GM12878 (cell line): ENCODE results near the gene TTC38. TPM values are rescaled to one million over a fixed set of nuclear protein-coding genes. Genes with fewer than 3 reads are reported as not detected.

Experiments used
- ATAC-seq: fragments of 200-7000 bp; cut with Tn5 transposase; 3 replicates; pipeline ENCODE4 v1.9.1; 2020; ENCODE audit warnings: mild to moderate bottlenecking, moderate library complexity
- BruUV-seq: library from RNA; stranded (reverse); fragments of 400-500 nt; replicated peaks from 2 replicates; lab custom pipeline; 2021; lab: Mats Ljungman, UMichigan
- CTCF ChIA-PET: fragments of 300-600 bp; sonication (Branson Sonifier 250); formaldehyde crosslinking; extraction: SDS; loops from one replicate; lab custom pipeline; 2021; ENCODE audit warnings: inconsistent platforms; lab: Yijun Ruan, JAX
- POLR2A ChIA-PET: fragments of 350-600 bp; formaldehyde crosslinking; extraction: SDS; loops from one replicate; lab custom pipeline; 2021; ENCODE audit warnings: inconsistent platforms; lab: Charles Lee
- RAD21 ChIA-PET: fragments of 300-600 bp; sonication (Branson Sonifier 250); formaldehyde crosslinking; loops from one replicate; lab custom pipeline; 2023; ENCODE audit warnings: antibody characterized with exemption; ENCODE audit not compliant: unreplicated experiment; lab: Charles Lee
- SMC1A ChIA-PET: fragments of 300-600 bp; sonication (Branson Sonifier 250); formaldehyde crosslinking; loops from one replicate; lab custom pipeline; 2023; ENCODE audit not compliant: unreplicated experiment, uncharacterized antibody; lab: Charles Lee
- DNase-seq: peaks from one replicate; pipeline ENCODE4 v3.0.0-alpha.2; 2011; ENCODE audit warnings: low read depth, low spot score
- FAIRE-seq: peaks from 3 replicates; lab custom pipeline; 2011; peaks lifted over from hg19 to GRCh38; lab: Jason Lieb, UNC
- H2AFZ ChIP-seq: 2 replicates; pipeline ENCODE4 v1.6.0; 2011; ENCODE audit warnings: low read depth, low read length, control low read depth; ENCODE audit not compliant: control insufficient read depth
- H3K27ac ChIP-seq: 2 replicates; pipeline ENCODE4 v1.5.1; 2011; ENCODE audit warnings: control low read depth; ENCODE audit not compliant: control insufficient read depth, insufficient read depth
- H3K27me3 ChIP-seq, 2 experiments: replicated peaks in 1 of 2; 2 replicates each; pipeline versions ENCODE4 v1.6.0 to v1.6.1; 2011; ENCODE audit warnings: low read length in 1 of 2; ENCODE audit not compliant: control insufficient read depth in 2 of 2, insufficient read depth in 2 of 2
- H3K36me3 ChIP-seq, 2 experiments: 2 replicates each; pipeline ENCODE4 v1.5.1; 2011; ENCODE audit warnings: low read length in 1 of 2; ENCODE audit not compliant: control insufficient read depth in 2 of 2, insufficient read depth in 2 of 2
- H3K4me1 ChIP-seq: 2 replicates; pipeline ENCODE4 v1.6.1; 2011; ENCODE audit warnings: mild to moderate bottlenecking, low read length, moderate library complexity, mixed read lengths; ENCODE audit not compliant: control insufficient read depth, insufficient read depth
- H3K4me2 ChIP-seq: 2 replicates; pipeline ENCODE4 v1.6.0; 2011; ENCODE audit warnings: control low read depth; ENCODE audit not compliant: control insufficient read depth, insufficient read depth
- H3K4me3 ChIP-seq: fragments of 200-600 bp; sonication (generic); 2 replicates; pipeline ENCODE4 v1.5.1; 2016
- H3K79me2 ChIP-seq: 2 replicates; pipeline ENCODE4 v1.6.0; 2011; ENCODE audit warnings: low read length; ENCODE audit not compliant: control insufficient read depth, insufficient read depth
- H3K9ac ChIP-seq: 2 replicates; pipeline ENCODE4 v1.8.0; 2011; ENCODE audit warnings: low read length, control low read depth, mixed read lengths; ENCODE audit not compliant: control insufficient read depth, insufficient read depth
- H3K9me3 ChIP-seq: replicated peaks from 3 replicates; pipeline ENCODE4 v1.5.1; 2011; ENCODE audit warnings: mild to moderate bottlenecking, low read length; ENCODE audit not compliant: control insufficient read depth, insufficient read depth
- H4K20me1 ChIP-seq: 2 replicates; pipeline ENCODE4 v1.6.0; 2011; ENCODE audit not compliant: control insufficient read depth, insufficient read depth
- BHLHE40 ChIP-seq, 2 experiments: fragments of 450-650 bp in 1 of 2; IDR thresholded peaks; 2 replicates each; pipeline ENCODE4 v1.6.1; 2011 to 2017; ENCODE audit warnings: low read depth in 2 of 2, borderline replicate concordance in 1 of 2, improper control_type of control experiment in 1 of 2, low read length in 1 of 2, mild to moderate bottlenecking in 1 of 2
- CEBPB ChIP-seq, 2 experiments: fragments of 150-350 bp in 1 of 2; IDR thresholded peaks; 2 replicates each; pipeline ENCODE4 v1.6.1; 2012 to 2014; ENCODE audit warnings: low read depth in 2 of 2, low read length in 2 of 2, borderline replicate concordance in 1 of 2, inconsistent platforms in 1 of 2
- CHD4 ChIP-seq: fragments of 200-600 bp; sonication (generic); IDR thresholded peaks from 2 replicates; pipeline ENCODE4 v1.6.1; 2016; ENCODE audit warnings: mild to moderate bottlenecking
- EGR1 ChIP-seq, 2 experiments: IDR thresholded peaks; 1 replicate in 1 of 2; 2 replicates in 1 of 2; pipeline ENCODE4 v1.6.1; 2011 to 2012; ENCODE audit warnings: low read depth in 2 of 2, low read length in 2 of 2, borderline replicate concordance in 1 of 2, mild to moderate bottlenecking in 1 of 2, moderate library complexity in 1 of 2
- JUND ChIP-seq: IDR thresholded peaks from 2 replicates; pipeline ENCODE4 v1.6.1; 2012; ENCODE audit warnings: low read depth, mild to moderate bottlenecking, low read length, improper control_type of control experiment, moderate library complexity
- LARP7 ChIP-seq: fragments of 450-650 bp; IDR thresholded peaks from 2 replicates; pipeline ENCODE4 v1.6.1; 2017; ENCODE audit warnings: mild to moderate bottlenecking
- MTA3 ChIP-seq: IDR thresholded peaks from 2 replicates; pipeline ENCODE4 v1.6.1; 2012; ENCODE audit warnings: low read length, inconsistent platforms, borderline replicate concordance
- NFIC ChIP-seq: IDR thresholded peaks from 2 replicates; pipeline ENCODE4 v1.6.1; 2012; ENCODE audit warnings: low read depth, mild to moderate bottlenecking, inconsistent platforms, low read length, moderate library complexity
- POU2F2 ChIP-seq: IDR thresholded peaks from 3 replicates; pipeline ENCODE4 v1.6.1; 2011; ENCODE audit warnings: low read depth, mild to moderate bottlenecking, low read length, borderline replicate concordance
- STAT1 ChIP-seq: fragments of 450-650 bp; conservative IDR thresholded peaks from 2 replicates; pipeline ENCODE4 v1.6.1; 2014; ENCODE audit warnings: antibody characterized with exemption, mild to moderate bottlenecking
- TBL1XR1 ChIP-seq: IDR thresholded peaks from 2 replicates; pipeline ENCODE4 v1.6.1; 2012; ENCODE audit warnings: low read depth, low read length, improper control_type of control experiment
- WRNIP1 ChIP-seq: IDR thresholded peaks from 2 replicates; pipeline ENCODE4 v1.6.1; 2011; ENCODE audit warnings: low read depth, low read length, improper control_type of control experiment, borderline replicate concordance
- ZBTB4 ChIP-seq: fragments of 450-650 bp; formaldehyde crosslinking; IDR thresholded peaks from 2 replicates; pipeline ENCODE4 v1.4.0; 2022; ENCODE audit warnings: mild to moderate bottlenecking, moderate library complexity
- ZNF217 ChIP-seq: fragments of 450-650 bp; IDR thresholded peaks from 2 replicates; pipeline ENCODE4 v1.6.1; 2017; ENCODE audit warnings: antibody characterized with exemption, mild to moderate bottlenecking
- ZNF274 ChIP-seq: IDR thresholded peaks from one replicate; pipeline ENCODE4 v1.8.0; 2011; ENCODE audit not compliant: insufficient read length, insufficient read depth
- ZZZ3 ChIP-seq: IDR thresholded peaks from 2 replicates; pipeline ENCODE4 v1.6.1; 2011; ENCODE audit warnings: low read depth; ENCODE audit not compliant: control insufficient read depth, insufficient read length
- WGBS: methylation state at CpG from one replicate; pipeline ENCODE4 v1.1.6; 2016; ENCODE audit warnings: low lambda C conversion rate; ENCODE audit not compliant: insufficient replicate concordance, insufficient coverage; ENCODE audit errors: missing lambda C conversion rate; 5-methylcytosine and 5-hydroxymethylcytosine counted together
- in situ Hi-C: fragments of 300-500 bp; cut with MboI; formaldehyde crosslinking; loops from 9 replicates; pipeline ENCODE4 v1.14.3; 2018; ENCODE audit warnings: mixed read lengths
- intact Hi-C: fragments of 100-400 bp; cut with micrococcal nuclease; formaldehyde crosslinking; loops from one replicate; pipeline ENCODE4 v1.14.2; 2022; ENCODE audit not compliant: unreplicated experiment
- polyA plus RNA-seq, 11 experiments: library from polyadenylated mRNA; depleted of rRNA in 4 of 11; unstranded in 6 of 11; stranded (reverse) in 5 of 11; fragments of >200 nt; fragmentation: Nextera tagmentation in 4 of 11; fragmentation: Illumina TruSeq in 1 of 11; extraction: Ambion mirVana in 4 of 11; extraction: Trizol in 1 of 11; gene quantifications; 1 replicate in 1 of 11; 2 replicates in 10 of 11; pipeline versions ENCODE4 v1.2.1 to v1.2.3, GENCODE V29; 2011 to 2016; ENCODE audit warnings: inconsistent platforms in 2 of 11, missing spikeins in 2 of 11, low read depth in 1 of 11
- total RNA-seq, 4 experiments: library from RNA; depleted of rRNA in 3 of 4; stranded (reverse); fragments of >200 nt in 3 of 4; fragmentation: Illumina TruSeq in 1 of 4; extraction: Trizol in 1 of 4; gene quantifications; 2 replicates each; pipeline versions ENCODE4 v1.2.1 to v1.2.3, GENCODE V29; 2013 to 2021
- TF ChIP-seq, protein P1 (sequence below): IDR thresholded peaks from 2 replicates; pipeline ENCODE4 v1.6.1; 2012; ENCODE audit warnings: low read depth, low read length, improper control_type of control experiment

Gene TTC38
- total and polyA plus RNA-seq, 10 of the 15 experiments (the other 5 are each of a cell fraction or from before 2014, with no cell fraction given), result 0.58 to 39.9 (median 13.0) TPM

GRCh38 chr22:46303347-46303965 is 35.6 kb downstream of the TTC38 start:
- Histone ChIP-seq H3K4me3 (no peak overlapping the region), H3K4me1 (peaks cover 8% of the 10 kb centered on the region), H3K4me2 (no peak overlapping the region), H2AFZ (no peak overlapping the region), H3K27ac (no peak overlapping the region), H3K79me2 (peaks cover 31% of the 10 kb centered on the region), H3K36me3 (peaks cover 8 to 16% of the 10 kb centered on the region in 2 experiments), H4K20me1 (no peaks in the 10 kb centered on the region), H3K9me3 (no peaks in the 10 kb centered on the region), H3K9ac (no peak overlapping the region), H3K27me3 (no peaks in the 10 kb centered on the region)
- intact Hi-C loops, result no loop called here
- FAIRE-seq, result no peak
- in situ Hi-C loops, result no loop called here
- CTCF ChIA-PET, result interaction anchor here (0.6 to 1.5 kb wide), 2 partner anchors 209 to 297 kb away, joined by 3 to 4 read pairs; no protein-coding TSS in a partner anchor
- no peak for DNase-seq
- no peak for ATAC-seq
- RAD21 ChIA-PET, result no interaction called here
- WGBS, result 97% methylated on average over 7 of the region's 7 CpGs
- SMC1A ChIA-PET, result no interaction called here
- no TSS peak for BruUV-seq
- TF ChIP-seq CEBPB (IDR thresholded peaks at IDR 0.05; ENCODE audit: borderline replicate concordance in 1 of 2, low read depth in 2 of 2, low read length in 2 of 2) (no peak), ZZZ3 (no peak), ZBTB4 (CRISPR knock-in tag) (no peak), POU2F2 (no peak), LARP7 (no peak), EGR1 (IDR thresholded peaks at IDR 0.05; ENCODE audit: borderline replicate concordance in 1 of 2, low read depth in 2 of 2, low read length in 2 of 2) (no peak), NFIC (no peak), TBL1XR1 (no peak), STAT1 (no peak), ZNF274 (no peak), BHLHE40 (IDR thresholded peaks at IDR 0.05; ENCODE audit: borderline replicate concordance in 1 of 2, low read depth in 2 of 2, low read length in 1 of 2) (no peak), ZNF217 (no peak), JUND (no peak), CHD4 (no peak), WRNIP1 (no peak), MTA3 (no peak)
- TF ChIP-seq, protein P1, sequence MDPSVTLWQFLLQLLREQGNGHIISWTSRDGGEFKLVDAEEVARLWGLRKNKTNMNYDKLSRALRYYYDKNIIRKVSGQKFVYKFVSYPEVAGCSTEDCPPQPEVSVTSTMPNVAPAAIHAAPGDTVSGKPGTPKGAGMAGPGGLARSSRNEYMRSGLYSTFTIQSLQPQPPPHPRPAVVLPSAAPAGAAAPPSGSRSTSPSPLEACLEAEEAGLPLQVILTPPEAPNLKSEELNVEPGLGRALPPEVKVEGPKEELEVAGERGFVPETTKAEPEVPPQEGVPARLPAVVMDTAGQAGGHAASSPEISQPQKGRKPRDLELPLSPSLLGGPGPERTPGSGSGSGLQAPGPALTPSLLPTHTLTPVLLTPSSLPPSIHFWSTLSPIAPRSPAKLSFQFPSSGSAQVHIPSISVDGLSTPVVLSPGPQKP, result no peak
- POLR2A ChIA-PET, result no interaction called here
